Astrocyte (in vitro differentiated cells and primary cell): Measurements from ENCODE around the gene MCL1. TPM values are rescaled to one million over a fixed set of nuclear protein-coding genes. Genes with fewer than 3 reads are reported as not detected.
A peak's percentile ranks its signal among the peaks of the same experiment; 100 is the strongest.
"Not testable (repeated sequence)": the region's sequence is repeated elsewhere in the genome, so short reads cannot be mapped to it uniquely, and the experiment has no call there.

Experiments
- DNase-seq: peaks from one replicate; pipeline ENCODE4 v3.0.0-alpha.2; 2010; ENCODE audit warnings: low read depth
- FAIRE-seq: peaks from 2 replicates; lab custom pipeline; 2011; peaks lifted over from hg19 to GRCh38; lab: Jason Lieb, UNC
- H2AFZ ChIP-seq: 2 replicates; pipeline ENCODE4 v1.6.0; 2012; ENCODE audit warnings: low read depth, low read length, inconsistent platforms
- H3K27ac ChIP-seq: 2 replicates; pipeline ENCODE4 v1.5.1; 2011; ENCODE audit warnings: low read depth, low read length, inconsistent platforms
- H3K27me3 ChIP-seq: 2 replicates; pipeline ENCODE4 v1.6.0; 2011; ENCODE audit warnings: low read length, inconsistent platforms; ENCODE audit not compliant: insufficient read depth
- H3K36me3 ChIP-seq: 2 replicates; pipeline ENCODE4 v1.5.1; 2011; ENCODE audit warnings: low read length, inconsistent platforms; ENCODE audit not compliant: insufficient read depth
- H3K4me1 ChIP-seq: 2 replicates; pipeline ENCODE4 v1.5.1; 2011; ENCODE audit warnings: low read length, inconsistent platforms; ENCODE audit not compliant: insufficient read depth
- H3K4me2 ChIP-seq: 2 replicates; pipeline ENCODE4 v1.6.0; 2012; ENCODE audit warnings: low read length, inconsistent platforms
- H3K4me3 ChIP-seq: 2 replicates; pipeline ENCODE4 v1.5.1; 2011; ENCODE audit warnings: low read depth, mild to moderate bottlenecking, low read length, inconsistent platforms; ENCODE audit not compliant: insufficient read depth
- H3K79me2 ChIP-seq: 2 replicates; pipeline ENCODE4 v1.6.0; 2012; ENCODE audit warnings: mild to moderate bottlenecking, low read length, inconsistent platforms; ENCODE audit not compliant: insufficient read depth
- H3K9ac ChIP-seq: 2 replicates; pipeline ENCODE4 v1.6.0; 2012; ENCODE audit warnings: mild to moderate bottlenecking, low read length, inconsistent platforms
- H3K9me3 ChIP-seq: 2 replicates; pipeline ENCODE4 v1.5.1; 2012; ENCODE audit warnings: low read depth, mild to moderate bottlenecking, low read length, inconsistent platforms; ENCODE audit not compliant: insufficient read depth
- H4K20me1 ChIP-seq: 2 replicates; pipeline ENCODE4 v1.6.0; 2012; ENCODE audit warnings: low read length, inconsistent platforms; ENCODE audit not compliant: insufficient read depth
- H3K27ac Mint-ChIP-seq: one replicate; pipeline ENCODE4 v1.8.0; 2021; ENCODE audit warnings: mild to moderate bottlenecking, mixed read lengths; ENCODE audit not compliant: unreplicated experiment
- H3K27me3 Mint-ChIP-seq: one replicate; pipeline ENCODE4 v1.8.0; 2021; ENCODE audit warnings: low read depth, mixed read lengths; ENCODE audit not compliant: unreplicated experiment
- H3K36me3 Mint-ChIP-seq: one replicate; pipeline ENCODE4 v1.8.0; 2021; ENCODE audit warnings: low read depth, mixed read lengths; ENCODE audit not compliant: unreplicated experiment
- H3K4me1 Mint-ChIP-seq: one replicate; pipeline ENCODE4 v1.8.0; 2021; ENCODE audit warnings: low read depth, mixed read lengths; ENCODE audit not compliant: unreplicated experiment
- H3K4me3 Mint-ChIP-seq: one replicate; pipeline ENCODE4 v1.8.0; 2021; ENCODE audit warnings: mild to moderate bottlenecking, moderate library complexity, mixed read lengths; ENCODE audit not compliant: unreplicated experiment
- H3K9me3 Mint-ChIP-seq: one replicate; pipeline ENCODE4 v1.8.0; 2021; ENCODE audit warnings: mild to moderate bottlenecking, mixed read lengths; ENCODE audit not compliant: unreplicated experiment
- EZH2 ChIP-seq: IDR thresholded peaks from 2 replicates; pipeline ENCODE4 v1.6.1; 2012; ENCODE audit warnings: mild to moderate bottlenecking, low read length, inconsistent platforms; ENCODE audit not compliant: insufficient read depth
- total RNA-seq: library from RNA; stranded (reverse); gene quantifications from 2 replicates; pipeline ENCODE4 v1.2.1, GENCODE V29; 2021
- TF ChIP-seq, protein P1 (sequence below): IDR thresholded peaks from 2 replicates; pipeline ENCODE4 v1.5.1; 2011; ENCODE audit warnings: low read depth, mild to moderate bottlenecking, inconsistent platforms, low read length, moderate library complexity; ENCODE audit not compliant: insufficient read depth

MCL1 gene
- total RNA-seq, 1 donor from 2014 or later = 210 TPM

GRCh38 chr1:150606463-150607142 lies 27.2 kb upstream of the MCL1 start:
- no peaks in the 10 kb centered on the region for H3K9me3 Mint-ChIP-seq
- TF ChIP-seq, protein P1, sequence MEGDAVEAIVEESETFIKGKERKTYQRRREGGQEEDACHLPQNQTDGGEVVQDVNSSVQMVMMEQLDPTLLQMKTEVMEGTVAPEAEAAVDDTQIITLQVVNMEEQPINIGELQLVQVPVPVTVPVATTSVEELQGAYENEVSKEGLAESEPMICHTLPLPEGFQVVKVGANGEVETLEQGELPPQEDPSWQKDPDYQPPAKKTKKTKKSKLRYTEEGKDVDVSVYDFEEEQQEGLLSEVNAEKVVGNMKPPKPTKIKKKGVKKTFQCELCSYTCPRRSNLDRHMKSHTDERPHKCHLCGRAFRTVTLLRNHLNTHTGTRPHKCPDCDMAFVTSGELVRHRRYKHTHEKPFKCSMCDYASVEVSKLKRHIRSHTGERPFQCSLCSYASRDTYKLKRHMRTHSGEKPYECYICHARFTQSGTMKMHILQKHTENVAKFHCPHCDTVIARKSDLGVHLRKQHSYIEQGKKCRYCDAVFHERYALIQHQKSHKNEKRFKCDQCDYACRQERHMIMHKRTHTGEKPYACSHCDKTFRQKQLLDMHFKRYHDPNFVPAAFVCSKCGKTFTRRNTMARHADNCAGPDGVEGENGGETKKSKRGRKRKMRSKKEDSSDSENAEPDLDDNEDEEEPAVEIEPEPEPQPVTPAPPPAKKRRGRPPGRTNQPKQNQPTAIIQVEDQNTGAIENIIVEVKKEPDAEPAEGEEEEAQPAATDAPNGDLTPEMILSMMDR = no peak
- TF ChIP-seq EZH2 = no peak
- Histone ChIP-seq H4K20me1 (no peaks in the 10 kb centered on the region), H3K27me3 (no peaks in the 10 kb centered on the region), H3K9me3 (no peaks in the 10 kb centered on the region), H2AFZ (no peak overlapping the region), H3K79me2 (peaks cover 2% of the 10 kb centered on the region), H3K9ac (no peak overlapping the region), H3K27ac (no peak overlapping the region), H3K4me1 (peaks cover 28% of the 10 kb centered on the region), H3K36me3 (no peaks in the 10 kb centered on the region), H3K4me2 (no peak overlapping the region), H3K4me3 (no peak overlapping the region)
- no peak for DNase-seq
- peaks cover 2% of the 10 kb centered on the region for H3K36me3 Mint-ChIP-seq
- no peaks in the 10 kb centered on the region for H3K27me3 Mint-ChIP-seq
- H3K4me1 Mint-ChIP-seq = peaks cover 28% of the 10 kb centered on the region
- FAIRE-seq = no peak
- peak overlapping the region; percentile 34 for H3K4me3 Mint-ChIP-seq
- H3K27ac Mint-ChIP-seq = peak overlapping the region; percentile 84

DNA sequence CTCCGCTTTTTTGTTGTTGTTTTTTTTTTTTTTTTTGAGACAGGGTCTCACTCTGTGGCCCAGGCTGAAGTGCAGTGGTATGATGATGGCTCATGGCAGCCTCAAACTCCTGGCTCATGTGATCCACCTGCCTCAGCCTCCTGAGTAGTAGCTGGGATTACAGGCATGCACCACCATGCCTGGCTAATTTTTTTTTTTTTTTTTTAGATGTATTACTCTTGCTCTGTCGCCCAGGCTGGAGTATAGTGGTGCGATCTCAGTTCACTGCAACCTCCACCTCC lies 26.0 kb upstream of the MCL1 start:
- H3K36me3 ChIP-seq, H3K79me2 ChIP-seq, H2AFZ ChIP-seq, H3K36me3 Mint-ChIP-seq, H3K4me3 Mint-ChIP-seq, H3K9me3 ChIP-seq, DNase-seq, FAIRE-seq, H3K27me3 Mint-ChIP-seq, H3K27me3 ChIP-seq, H4K20me1 ChIP-seq, H3K4me3 ChIP-seq, H3K9me3 Mint-ChIP-seq: not testable (repeated sequence)
- Histone ChIP-seq H3K4me1 (peaks cover 18% of the 10 kb centered on the region), H3K9ac (peak overlapping the region; percentile 54), H3K4me2 (peak overlapping the region; percentile 46), H3K27ac (peak overlapping the region; percentile 93)
- H3K27ac Mint-ChIP-seq = peak overlapping the region; percentile 100
- H3K4me1 Mint-ChIP-seq = peaks cover 22% of the 10 kb centered on the region

DNA sequence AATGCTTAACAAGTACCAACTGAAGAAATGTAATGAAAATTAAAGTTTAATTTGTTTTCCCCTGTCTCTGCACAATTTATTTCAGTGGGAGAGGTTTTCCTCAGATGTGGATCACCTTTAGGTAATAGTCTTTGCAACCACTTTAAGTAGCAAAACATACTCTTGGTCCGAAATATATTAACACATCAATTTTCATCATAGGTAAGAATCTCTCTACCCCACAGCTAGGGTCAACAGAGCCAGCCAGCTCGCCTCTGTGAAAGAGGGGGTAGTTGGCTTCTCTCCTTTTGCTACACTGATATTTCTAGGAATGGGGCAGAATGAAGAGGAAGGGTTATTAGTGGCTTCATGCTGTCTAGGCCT lies 24.8 kb upstream of the MCL1 start:
- Histone ChIP-seq H3K36me3 (no peaks in the 10 kb centered on the region), H3K4me1 (peaks cover 15% of the 10 kb centered on the region), H4K20me1 (no peaks in the 10 kb centered on the region), H3K9me3 (no peaks in the 10 kb centered on the region), H3K4me3 (no peak overlapping the region), H3K9ac (peak overlapping the region; percentile 68), H3K27me3 (no peaks in the 10 kb centered on the region), H3K4me2 (peak overlapping the region; percentile 46), H3K79me2 (no peaks in the 10 kb centered on the region), H2AFZ (no peak overlapping the region), H3K27ac (peak overlapping the region; percentile 93)
- peaks cover 7% of the 10 kb centered on the region for H3K36me3 Mint-ChIP-seq
- H3K4me1 Mint-ChIP-seq = peaks cover 17% of the 10 kb centered on the region
- no peak overlapping the region for H3K4me3 Mint-ChIP-seq
- peak overlapping the region; percentile 100 for H3K27ac Mint-ChIP-seq
- no peak for FAIRE-seq
- no peaks in the 10 kb centered on the region for H3K27me3 Mint-ChIP-seq
- no peaks in the 10 kb centered on the region for H3K9me3 Mint-ChIP-seq
- TF ChIP-seq EZH2 = no peak
- TF ChIP-seq, protein P1 = no peak
- DNase-seq = no peak
